KMS-11 (cell line): ENCODE results near the gene CNPPD1.

Experiments used
- H2AFZ ChIP-seq: fragments of 200-600 bp; sonication (generic); 2 replicates; pipeline ENCODE4 v1.6.1; 2016; ENCODE audit warnings: antibody characterized with exemption, mixed run types, low read depth
- H3K27ac ChIP-seq: fragments of 200-600 bp; sonication (generic); 2 replicates; pipeline ENCODE4 v1.6.1; 2016; ENCODE audit warnings: mild to moderate bottlenecking, mixed run types
- H3K27me3 ChIP-seq: fragments of 200-600 bp; sonication (generic); 2 replicates; pipeline ENCODE4 v1.6.1; 2017; ENCODE audit warnings: mild to moderate bottlenecking, low read depth, mixed run types, moderate library complexity; ENCODE audit not compliant: insufficient read depth
- H3K36me3 ChIP-seq: fragments of 200-600 bp; sonication (generic); 2 replicates; pipeline ENCODE4 v1.6.1; 2017; ENCODE audit warnings: mild to moderate bottlenecking, mixed run types; ENCODE audit not compliant: insufficient read depth
- H3K4me1 ChIP-seq: fragments of 200-600 bp; sonication (generic); 2 replicates; pipeline ENCODE4 v1.6.1; 2016; ENCODE audit warnings: mild to moderate bottlenecking, low read depth, mixed run types; ENCODE audit not compliant: poor library complexity, severe bottlenecking
- H3K4me2 ChIP-seq: fragments of 200-600 bp; sonication (generic); 2 replicates; pipeline ENCODE4 v1.7.0; 2016; ENCODE audit warnings: mild to moderate bottlenecking, mixed run types
- H3K4me3 ChIP-seq: fragments of 200-600 bp; sonication (generic); IDR thresholded peaks from 2 replicates; pipeline ENCODE4 v1.6.1; 2017; ENCODE audit warnings: low read depth, low read length, mixed read lengths; ENCODE audit not compliant: insufficient read depth
- H3K79me2 ChIP-seq: fragments of 200-600 bp; sonication (generic); 2 replicates; pipeline ENCODE4 v1.6.1; 2016; ENCODE audit warnings: low read depth, mixed run types; ENCODE audit not compliant: insufficient read depth
- H3K9ac ChIP-seq: fragments of 200-600 bp; sonication (generic); 2 replicates; pipeline ENCODE4 v1.6.1; 2016; ENCODE audit warnings: mild to moderate bottlenecking, mixed run types
- H4K20me1 ChIP-seq: fragments of 200-600 bp; sonication (generic); 2 replicates; pipeline ENCODE4 v1.6.1; 2016; ENCODE audit warnings: mild to moderate bottlenecking, mixed run types; ENCODE audit not compliant: insufficient read depth
- TF ChIP-seq, protein P1 (sequence below): fragments of 200-600 bp; sonication (generic); conservative IDR thresholded peaks from 2 replicates; pipeline ENCODE4 v1.6.1; 2017; ENCODE audit warnings: low read depth, mild to moderate bottlenecking, antibody characterized with exemption, low read length, moderate library complexity, mixed read lengths

Gene CNPPD1

DNA sequence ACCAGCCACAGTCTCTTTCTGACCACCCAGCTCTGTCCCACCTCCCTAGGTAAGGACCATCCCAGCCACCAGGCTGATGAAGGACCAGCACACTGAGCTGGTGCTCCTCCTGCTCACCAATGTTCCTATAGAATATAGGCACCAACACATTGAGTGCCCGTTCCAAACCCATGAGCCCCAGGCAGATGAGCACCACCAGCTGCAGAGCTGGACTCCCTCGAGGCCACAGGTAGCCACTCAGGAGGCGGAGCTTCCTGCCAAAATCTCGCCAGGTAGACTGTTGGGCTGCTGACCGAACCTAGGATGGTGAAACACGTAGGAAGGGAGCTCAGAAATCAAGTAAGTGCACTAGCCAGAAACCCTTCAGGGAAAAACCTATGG lies 39.8 kb upstream of the CNPPD1 start:
- no peak overlapping the region for H3K9ac ChIP-seq
- H3K4me1 ChIP-seq: peaks cover 14% of the 10 kb centered on the region
- H3K36me3 ChIP-seq: no peaks in the 10 kb centered on the region
- H3K79me2 ChIP-seq: no peaks in the 10 kb centered on the region
- TF ChIP-seq, protein P1, sequence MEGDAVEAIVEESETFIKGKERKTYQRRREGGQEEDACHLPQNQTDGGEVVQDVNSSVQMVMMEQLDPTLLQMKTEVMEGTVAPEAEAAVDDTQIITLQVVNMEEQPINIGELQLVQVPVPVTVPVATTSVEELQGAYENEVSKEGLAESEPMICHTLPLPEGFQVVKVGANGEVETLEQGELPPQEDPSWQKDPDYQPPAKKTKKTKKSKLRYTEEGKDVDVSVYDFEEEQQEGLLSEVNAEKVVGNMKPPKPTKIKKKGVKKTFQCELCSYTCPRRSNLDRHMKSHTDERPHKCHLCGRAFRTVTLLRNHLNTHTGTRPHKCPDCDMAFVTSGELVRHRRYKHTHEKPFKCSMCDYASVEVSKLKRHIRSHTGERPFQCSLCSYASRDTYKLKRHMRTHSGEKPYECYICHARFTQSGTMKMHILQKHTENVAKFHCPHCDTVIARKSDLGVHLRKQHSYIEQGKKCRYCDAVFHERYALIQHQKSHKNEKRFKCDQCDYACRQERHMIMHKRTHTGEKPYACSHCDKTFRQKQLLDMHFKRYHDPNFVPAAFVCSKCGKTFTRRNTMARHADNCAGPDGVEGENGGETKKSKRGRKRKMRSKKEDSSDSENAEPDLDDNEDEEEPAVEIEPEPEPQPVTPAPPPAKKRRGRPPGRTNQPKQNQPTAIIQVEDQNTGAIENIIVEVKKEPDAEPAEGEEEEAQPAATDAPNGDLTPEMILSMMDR: no peak
- H3K4me2 ChIP-seq: no peak overlapping the region
- no peak overlapping the region for H2AFZ ChIP-seq
- no peak overlapping the region for H3K27ac ChIP-seq
- no peaks in the 10 kb centered on the region for H3K27me3 ChIP-seq
- H4K20me1 ChIP-seq: no peaks in the 10 kb centered on the region
- H3K4me3 ChIP-seq: no peak overlapping the region

DNA sequence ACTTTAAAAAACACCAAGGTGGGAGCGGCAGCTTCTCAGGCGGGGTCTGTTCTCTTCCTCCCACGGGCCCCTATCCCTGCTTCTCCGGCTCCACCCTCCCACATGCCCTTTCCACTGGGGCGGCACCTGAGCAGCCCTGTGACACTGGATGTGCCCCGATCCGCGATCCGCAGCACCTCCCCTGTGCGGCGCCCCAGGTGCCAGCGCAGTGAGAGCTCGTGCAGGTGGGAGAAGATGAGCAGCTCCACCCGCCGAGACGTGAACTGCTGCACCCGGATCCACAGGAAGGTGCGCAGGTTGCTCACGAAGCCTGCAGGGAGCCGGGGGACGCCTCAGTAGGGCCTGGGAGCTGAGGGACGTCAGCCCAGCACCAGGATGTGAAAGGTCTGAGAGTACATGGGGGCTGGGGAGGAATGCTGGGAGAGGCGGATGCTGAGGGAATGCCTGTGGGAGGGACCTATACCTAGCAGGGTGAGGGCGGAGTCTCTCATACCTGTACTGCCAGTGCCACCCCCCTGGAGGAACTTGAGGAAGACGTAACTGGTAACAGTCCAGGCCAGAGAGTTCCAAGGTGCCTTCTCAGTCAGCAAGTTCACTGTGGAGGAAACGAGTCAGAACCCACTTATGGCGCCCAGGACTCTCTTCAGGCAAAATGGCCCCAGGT lies 39.3 kb upstream of the CNPPD1 start:
- peaks cover 14% of the 10 kb centered on the region for H3K4me1 ChIP-seq
- H3K4me2 ChIP-seq: no peak overlapping the region
- H2AFZ ChIP-seq: no peak overlapping the region
- no peaks in the 10 kb centered on the region for H3K36me3 ChIP-seq
- TF ChIP-seq, protein P1: no peak
- no peak overlapping the region for H3K4me3 ChIP-seq
- H4K20me1 ChIP-seq: no peaks in the 10 kb centered on the region
- no peaks in the 10 kb centered on the region for H3K79me2 ChIP-seq
- no peaks in the 10 kb centered on the region for H3K27me3 ChIP-seq
- H3K9ac ChIP-seq: no peak overlapping the region
- H3K27ac ChIP-seq: no peak overlapping the region

DNA sequence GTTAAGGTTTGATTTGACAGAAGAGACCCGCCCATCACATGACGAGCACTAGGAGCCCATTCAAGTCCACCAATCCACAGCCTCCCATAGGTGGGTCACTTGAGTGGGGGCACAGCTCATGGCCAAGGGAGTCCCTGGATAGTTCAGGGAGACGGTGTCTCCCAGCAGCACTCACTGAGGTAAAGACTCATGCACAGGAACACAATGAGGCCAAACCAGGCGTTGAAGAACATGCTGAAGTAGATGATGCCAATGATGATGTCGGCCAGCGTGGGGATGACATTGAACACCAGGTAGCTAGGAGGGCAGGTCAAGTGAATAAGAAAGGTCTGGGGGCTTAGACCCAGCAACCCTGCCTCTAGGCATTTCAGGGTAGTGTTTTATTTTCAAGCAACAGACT lies 38.1 kb upstream of the CNPPD1 start:
- no peak overlapping the region for H3K4me3 ChIP-seq
- no peak overlapping the region for H3K9ac ChIP-seq
- H3K79me2 ChIP-seq: no peaks in the 10 kb centered on the region
- no peak overlapping the region for H2AFZ ChIP-seq
- no peaks in the 10 kb centered on the region for H4K20me1 ChIP-seq
- no peaks in the 10 kb centered on the region for H3K36me3 ChIP-seq
- H3K4me2 ChIP-seq: no peak overlapping the region
- peaks cover 14% of the 10 kb centered on the region for H3K4me1 ChIP-seq
- no peaks in the 10 kb centered on the region for H3K27me3 ChIP-seq
- no peak overlapping the region for H3K27ac ChIP-seq
- TF ChIP-seq, protein P1: no peak

DNA sequence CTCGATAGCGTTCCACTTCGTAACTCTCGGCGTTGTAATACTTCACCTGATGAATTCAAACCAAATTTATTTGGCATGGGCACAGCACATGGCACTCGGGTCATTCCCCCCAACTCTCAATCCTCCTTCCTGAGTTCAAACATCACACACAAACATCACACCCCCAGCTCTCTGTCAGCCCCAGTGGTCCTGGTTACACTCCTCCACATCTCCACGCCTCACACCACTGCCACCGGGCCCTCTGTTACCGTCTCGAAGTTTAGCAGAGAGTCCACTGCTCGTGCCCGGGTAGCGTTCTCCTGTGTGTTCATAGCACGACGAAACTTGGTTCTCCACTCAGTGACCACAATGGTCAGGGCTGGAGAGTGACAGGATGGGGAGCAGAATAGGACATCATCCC lies 37.4 kb upstream of the CNPPD1 start:
- Histone ChIP-seq H3K36me3 (no peaks in the 10 kb centered on the region), H3K79me2 (no peaks in the 10 kb centered on the region), H4K20me1 (no peaks in the 10 kb centered on the region), H3K4me3 (no peak overlapping the region), H3K9ac (no peak overlapping the region), H3K4me2 (no peak overlapping the region), H3K27me3 (no peaks in the 10 kb centered on the region), H2AFZ (no peak overlapping the region), H3K27ac (no peak overlapping the region), H3K4me1 (peaks cover 14% of the 10 kb centered on the region)
- TF ChIP-seq, protein P1: no peak
